GM21423 (cell line): Measurements from ENCODE around the gene SEC24B.
A peak's percentile ranks its signal among the peaks of the same experiment; 100 is the strongest.
"Not testable (repeated sequence)": the region's sequence is repeated elsewhere in the genome, so short reads cannot be mapped to it uniquely, and the experiment has no call there.

ENCODE experiments used
- ATAC-seq: cut with Tn5 transposase; IDR thresholded peaks from one replicate; pipeline ENCODE4 v1.9.1; 2021; ENCODE audit warnings: mild to moderate bottlenecking, moderate library complexity; ENCODE audit not compliant: unreplicated experiment

Gene SEC24B

GRCh38 chr4:109574931-109575804, 141.6 kb downstream of the SEC24B start:
- no peak for ATAC-seq

DNA sequence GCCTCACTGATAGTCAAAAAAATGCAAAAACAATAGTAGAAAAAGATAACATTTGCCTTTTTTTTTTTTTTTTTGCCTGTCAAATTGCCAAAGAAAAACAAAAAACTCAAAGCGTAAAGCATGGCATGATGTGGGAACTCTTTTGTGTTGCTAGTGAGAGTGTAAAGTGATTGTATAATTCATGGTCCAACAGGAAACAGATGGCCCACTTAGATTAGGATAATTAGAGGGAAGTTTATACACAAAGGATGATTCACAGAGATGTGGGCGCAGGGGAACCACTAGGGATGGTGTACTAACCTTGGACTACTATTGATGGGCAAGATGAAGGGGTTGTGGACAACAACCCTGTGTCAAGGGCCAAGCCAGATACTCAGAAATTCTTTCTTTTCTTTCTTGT, 142.8 kb downstream of the SEC24B start:
- ATAC-seq: no peak

- no peak for ATAC-seq
Observed at GRCh38 chr4:109578846-109579245, 145.2 kb downstream of the SEC24B start.

DNA sequence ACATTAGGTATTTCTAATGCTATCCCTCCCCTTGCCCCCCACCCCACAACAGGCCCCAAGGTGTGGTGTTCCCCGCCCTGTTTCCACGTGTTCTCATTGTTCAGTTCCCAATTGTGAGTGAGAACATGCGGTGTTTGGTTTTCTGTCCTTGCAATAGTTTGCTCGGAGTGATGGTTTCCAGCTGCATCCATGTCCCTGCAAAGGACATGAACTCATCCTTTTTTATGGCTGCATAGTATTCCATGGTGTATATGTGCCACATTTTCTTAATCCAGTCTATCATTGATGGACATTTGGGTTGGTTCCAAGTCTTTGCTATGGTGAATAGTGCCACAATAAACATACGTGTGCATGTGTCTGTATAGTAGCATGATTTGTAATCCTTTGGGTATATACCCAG, 146.4 kb downstream of the SEC24B start:
- not testable (repeated sequence) for ATAC-seq

DNA sequence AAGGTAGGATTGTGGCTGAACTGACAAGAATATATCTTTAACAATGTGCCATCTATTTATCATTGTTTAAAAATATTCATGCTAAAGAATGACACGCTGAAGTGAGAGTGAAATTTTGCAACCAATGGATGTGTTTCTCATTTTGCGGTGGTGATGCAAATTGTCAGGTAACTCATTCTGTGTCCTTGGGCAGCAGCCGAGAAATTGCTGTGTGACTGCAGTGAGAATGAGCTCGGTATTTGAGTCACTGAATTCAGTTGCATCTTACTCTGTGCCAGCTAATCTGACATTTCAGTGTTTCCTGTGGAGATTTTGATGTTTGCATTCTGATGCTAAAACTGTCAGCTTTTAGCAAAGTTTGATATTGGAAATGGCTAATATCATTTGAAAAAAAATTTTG, 154.6 kb downstream of the SEC24B start:
- peak; percentile 93 for ATAC-seq

- no peak for ATAC-seq
Observed at GRCh38 chr4:109589119-109589518, 155.5 kb downstream of the SEC24B start.

DNA sequence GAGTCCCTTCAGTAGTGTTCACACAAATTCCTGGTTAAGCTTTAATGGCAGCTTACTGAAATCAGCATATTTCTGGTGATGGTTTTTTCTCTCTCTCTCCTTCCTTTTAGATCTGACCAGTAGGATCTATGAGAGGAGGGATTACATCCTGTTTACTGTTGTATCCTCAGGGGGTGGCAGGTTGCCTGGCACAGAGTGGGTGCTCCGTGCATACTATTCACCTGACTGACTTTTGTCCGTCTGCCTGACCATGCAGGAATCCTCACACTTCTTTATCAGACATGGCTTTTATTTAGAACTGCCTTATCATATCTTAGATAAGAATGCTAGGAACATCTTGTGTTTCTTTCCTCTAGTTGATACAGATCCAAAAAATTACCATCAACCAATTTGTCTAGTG, 156.0 kb downstream of the SEC24B start:
- no peak for ATAC-seq
